Keratinocyte (primary cell): ENCODE results near the gene DUSP10. TPM values are rescaled to one million over a fixed set of nuclear protein-coding genes. Genes with fewer than 3 reads are reported as not detected.

Experiments
- DNase-seq: peaks from one replicate; pipeline ENCODE4 v3.0.0-alpha.2; 2011; ENCODE audit warnings: low read depth, missing footprints, low spot score
- FAIRE-seq: peaks from 2 replicates; lab custom pipeline; 2011; peaks lifted over from hg19 to GRCh38; lab: Jason Lieb, UNC
- H2AFZ ChIP-seq: 2 replicates; pipeline ENCODE4 v1.6.0; 2012; ENCODE audit warnings: low read length, control low read depth, inconsistent platforms; ENCODE audit not compliant: control insufficient read depth
- H3K27ac ChIP-seq: 2 replicates; pipeline ENCODE4 v1.5.1; 2011; ENCODE audit warnings: low read length; ENCODE audit not compliant: control insufficient read depth, insufficient read depth
- H3K27me3 ChIP-seq: 3 replicates; pipeline ENCODE4 v1.6.0; 2011; ENCODE audit warnings: low read length; ENCODE audit not compliant: control insufficient read depth, insufficient read depth; ENCODE audit errors: extremely low read depth
- H3K36me3 ChIP-seq, 2 experiments: 2 replicates in 1 of 2; 3 replicates in 1 of 2; pipeline ENCODE4 v1.5.1; 2011; ENCODE audit warnings: low read length in 2 of 2, mild to moderate bottlenecking in 1 of 2; ENCODE audit not compliant: control insufficient read depth in 2 of 2, insufficient read depth in 2 of 2; ENCODE audit errors: extremely low read depth in 1 of 2
- H3K4me1 ChIP-seq: 3 replicates; pipeline ENCODE4 v1.5.1; 2011; ENCODE audit warnings: low read length; ENCODE audit not compliant: control insufficient read depth, insufficient read depth; ENCODE audit errors: extremely low read depth
- H3K4me2 ChIP-seq: 3 replicates; pipeline ENCODE4 v1.6.0; 2011; ENCODE audit warnings: low read depth, low read length; ENCODE audit not compliant: control insufficient read depth, insufficient read depth; ENCODE audit errors: extremely low read depth
- H3K4me3 ChIP-seq, 3 experiments: fragments of 200-600 bp in 1 of 3; sonication (generic) in 1 of 3; 2 replicates in 2 of 3; 3 replicates in 1 of 3; pipeline ENCODE4 v1.5.1; 2011 to 2016; ENCODE audit warnings: low read length in 3 of 3, mild to moderate bottlenecking in 3 of 3, control low read depth in 2 of 3, inconsistent platforms in 1 of 3, low read depth in 1 of 3, mixed read lengths in 1 of 3, mixed run types in 1 of 3, moderate library complexity in 1 of 3; ENCODE audit not compliant: control insufficient read depth in 2 of 3, insufficient read depth in 2 of 3; ENCODE audit errors: extremely low read depth in 1 of 3
- H3K79me2 ChIP-seq: 2 replicates; pipeline ENCODE4 v1.6.0; 2012; ENCODE audit warnings: low read length; ENCODE audit not compliant: control insufficient read depth, insufficient read depth
- H3K9ac ChIP-seq: 3 replicates; pipeline ENCODE4 v1.6.0; 2011; ENCODE audit warnings: low read length; ENCODE audit not compliant: control insufficient read depth, insufficient read depth; ENCODE audit errors: extremely low read depth
- H3K9me1 ChIP-seq: 3 replicates; pipeline ENCODE4 v1.6.0; 2011; ENCODE audit warnings: low read length; ENCODE audit not compliant: control insufficient read depth, insufficient read depth; ENCODE audit errors: extremely low read depth
- H3K9me3 ChIP-seq: 2 replicates; pipeline ENCODE4 v1.5.1; 2012; ENCODE audit warnings: low read depth, low read length; ENCODE audit not compliant: control insufficient read depth
- H4K20me1 ChIP-seq: 3 replicates; pipeline ENCODE4 v1.6.0; 2011; ENCODE audit warnings: low read length; ENCODE audit not compliant: control insufficient read depth, insufficient read depth; ENCODE audit errors: extremely low read depth
- EZH2 ChIP-seq: IDR thresholded peaks from one replicate; pipeline ENCODE4 v1.6.1; 2012; ENCODE audit warnings: inconsistent platforms, mild to moderate bottlenecking, low read length, moderate library complexity
- dilution Hi-C: fragments of 300-500 bp; cut with MboI; formaldehyde crosslinking; loops from one replicate; pipeline ENCODE4 v1.7.0; 2020; ENCODE audit warnings: low sequenced_read_pairs; ENCODE audit not compliant: extremely low pct_ligation_motif_present
- polyA plus RNA-seq, 5 experiments: library from polyadenylated mRNA; depleted of rRNA in 3 of 5; stranded (reverse) in 3 of 5; stranded (forward) in 1 of 5; unstranded in 1 of 5; fragments of >200 nt; gene quantifications; 1 replicate in 1 of 5; 2 replicates in 3 of 5; 3 replicates in 1 of 5; pipeline versions ENCODE4 v1.2.1 to v1.2.3, GENCODE V29; 2011 to 2012; ENCODE audit warnings: missing spikeins in 2 of 5, low read depth in 1 of 5, low replicate concordance in 1 of 5
- TF ChIP-seq, protein P1 (sequence below), 3 experiments: IDR thresholded peaks in 1 of 3; conservative IDR thresholded peaks in 1 of 3; optimal IDR thresholded peaks in 1 of 3; 2 replicates in 2 of 3; 3 replicates in 1 of 3; pipeline versions ENCODE3 to v1.5.1; 2011; ENCODE audit warnings: low read length in 3 of 3, mild to moderate bottlenecking in 3 of 3, moderate library complexity in 2 of 3, control low read depth in 1 of 3, inconsistent platforms in 1 of 3; ENCODE audit not compliant: insufficient read depth in 2 of 3; ENCODE audit errors: extremely low read depth in 1 of 3

The DUSP10 gene
- polyA plus RNA-seq, 1 donor (not counting 4 experiments of a cell fraction or from before 2014, with no cell fraction given) = 15.1 TPM

DNA sequence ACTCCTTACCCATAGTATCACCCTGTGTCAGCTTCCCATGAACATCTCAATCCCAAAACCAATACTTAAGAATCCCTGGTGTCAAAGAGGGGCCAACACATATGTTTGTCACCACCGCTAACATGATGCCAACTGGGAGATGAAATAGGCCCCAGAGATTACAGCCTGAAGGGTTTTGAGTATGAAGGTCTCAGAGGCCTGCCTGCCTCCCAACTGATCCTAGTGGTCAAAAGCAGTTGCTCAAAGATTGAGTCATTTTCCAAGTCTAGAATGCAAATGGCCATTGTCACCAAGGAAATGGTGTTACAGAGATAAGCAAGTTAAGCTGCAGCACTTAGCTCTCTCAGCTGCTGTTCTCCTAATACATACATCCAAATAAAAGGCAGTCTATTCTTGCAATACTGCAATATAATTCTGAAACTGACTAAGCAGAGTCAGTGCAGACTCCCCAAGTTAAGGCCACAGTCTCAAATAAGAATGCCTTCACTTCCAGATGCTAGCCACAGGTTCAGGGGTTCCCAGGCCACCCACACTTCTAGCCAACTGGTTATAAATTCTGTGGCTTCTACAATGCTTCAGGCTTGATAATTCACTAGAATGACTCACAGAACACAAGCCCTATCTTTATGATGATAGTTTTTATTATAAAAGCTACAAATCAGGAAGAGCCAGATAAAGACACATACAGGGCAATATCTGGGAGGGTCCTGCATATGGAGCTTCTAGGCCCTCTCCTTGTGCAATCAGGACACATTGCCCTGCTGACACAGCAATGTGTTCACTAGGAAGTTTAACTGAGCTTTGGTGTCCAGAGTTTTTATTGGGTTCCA is 18.7 kb downstream of the DUSP10 start:
- Histone ChIP-seq H3K9ac (no peak overlapping the region), H3K9me1 (no peaks in the 10 kb centered on the region), H3K27me3 (no peaks in the 10 kb centered on the region), H3K79me2 (peaks cover 7% of the 10 kb centered on the region), H3K4me3 (no peak overlapping the region), H2AFZ (no peak overlapping the region), H3K4me1 (peaks cover 16% of the 10 kb centered on the region), H4K20me1 (no peaks in the 10 kb centered on the region), H3K4me2 (no peak overlapping the region), H3K36me3 (peaks cover 3 to 4% of the 10 kb centered on the region in 2 experiments), H3K9me3 (peaks cover 7% of the 10 kb centered on the region), H3K27ac (peak overlapping the region; percentile 22)
- no peak for TF ChIP-seq EZH2
- dilution Hi-C loops = no loop called here
- no peak for DNase-seq
- FAIRE-seq = no peak

DNA sequence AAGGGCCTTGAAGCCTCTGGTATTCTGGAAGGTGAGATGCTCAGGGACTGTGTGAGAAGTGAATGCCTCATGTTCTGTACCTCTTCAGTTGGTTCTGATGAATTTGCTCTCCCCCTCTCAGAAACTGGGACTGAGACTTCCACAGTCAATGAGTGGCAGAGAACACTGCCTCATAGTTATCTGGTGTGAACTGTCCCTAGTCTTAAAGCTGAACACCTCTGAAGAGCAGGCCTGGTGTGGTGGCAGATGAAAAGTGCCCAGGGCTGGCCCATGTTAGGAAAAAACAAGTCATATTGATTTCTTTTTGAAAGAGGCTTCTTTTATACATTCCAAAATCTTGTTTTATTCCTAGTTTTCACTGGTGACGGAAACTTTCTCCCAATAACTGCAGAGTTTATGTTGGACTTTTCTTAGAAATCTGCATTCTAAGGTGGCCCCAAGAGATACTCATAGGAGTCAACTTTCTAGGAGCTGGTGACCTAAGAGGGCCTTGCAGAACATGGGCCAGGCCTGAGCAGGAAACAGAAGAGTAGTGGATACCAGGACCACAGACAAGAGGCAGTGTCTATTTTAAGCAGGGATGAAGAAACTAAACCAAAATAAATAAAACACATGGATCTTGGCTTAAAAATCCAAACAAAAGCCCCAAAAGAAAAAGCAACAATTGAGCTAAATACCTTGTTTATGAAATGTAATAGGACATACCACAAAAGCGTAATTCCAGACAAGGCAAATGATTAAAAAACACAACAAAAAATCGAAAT is 19.5 kb downstream of the DUSP10 start:
- H3K79me2 ChIP-seq = peaks cover 5% of the 10 kb centered on the region
- no peak overlapping the region for H3K9ac ChIP-seq
- H3K4me2 ChIP-seq = no peak overlapping the region
- no peaks in the 10 kb centered on the region for H4K20me1 ChIP-seq
- peaks cover 7% of the 10 kb centered on the region for H3K9me3 ChIP-seq
- FAIRE-seq (no peak), DNase-seq (no peak)
- no peak for TF ChIP-seq EZH2
- dilution Hi-C loops = no loop called here
- no peaks in the 10 kb centered on the region for H3K27me3 ChIP-seq
- no peaks in the 10 kb centered on the region for H3K9me1 ChIP-seq
- H3K4me3 ChIP-seq = no peak overlapping the region
- no peak overlapping the region for H2AFZ ChIP-seq
- H3K4me1 ChIP-seq = peaks cover 16% of the 10 kb centered on the region
- H3K36me3 ChIP-seq = peaks cover 3 to 4% of the 10 kb centered on the region in 2 experiments
- no peak overlapping the region for H3K27ac ChIP-seq

- dilution Hi-C loops = no loop called here
- no peak for FAIRE-seq
- Histone ChIP-seq H3K9ac (no peak overlapping the region), H3K4me1 (peaks cover 10% of the 10 kb centered on the region), H3K4me2 (no peak overlapping the region), H3K36me3 (peaks cover 3 to 6% of the 10 kb centered on the region in 2 experiments), H4K20me1 (no peaks in the 10 kb centered on the region), H3K9me3 (peaks cover 7% of the 10 kb centered on the region), H3K79me2 (peaks cover 9% of the 10 kb centered on the region), H3K4me3 (no peak overlapping the region), H2AFZ (no peak overlapping the region), H3K27me3 (no peaks in the 10 kb centered on the region), H3K27ac (no peak overlapping the region), H3K9me1 (no peaks in the 10 kb centered on the region)
- DNase-seq = no peak
- no peak for TF ChIP-seq EZH2
- TF ChIP-seq, protein P1, sequence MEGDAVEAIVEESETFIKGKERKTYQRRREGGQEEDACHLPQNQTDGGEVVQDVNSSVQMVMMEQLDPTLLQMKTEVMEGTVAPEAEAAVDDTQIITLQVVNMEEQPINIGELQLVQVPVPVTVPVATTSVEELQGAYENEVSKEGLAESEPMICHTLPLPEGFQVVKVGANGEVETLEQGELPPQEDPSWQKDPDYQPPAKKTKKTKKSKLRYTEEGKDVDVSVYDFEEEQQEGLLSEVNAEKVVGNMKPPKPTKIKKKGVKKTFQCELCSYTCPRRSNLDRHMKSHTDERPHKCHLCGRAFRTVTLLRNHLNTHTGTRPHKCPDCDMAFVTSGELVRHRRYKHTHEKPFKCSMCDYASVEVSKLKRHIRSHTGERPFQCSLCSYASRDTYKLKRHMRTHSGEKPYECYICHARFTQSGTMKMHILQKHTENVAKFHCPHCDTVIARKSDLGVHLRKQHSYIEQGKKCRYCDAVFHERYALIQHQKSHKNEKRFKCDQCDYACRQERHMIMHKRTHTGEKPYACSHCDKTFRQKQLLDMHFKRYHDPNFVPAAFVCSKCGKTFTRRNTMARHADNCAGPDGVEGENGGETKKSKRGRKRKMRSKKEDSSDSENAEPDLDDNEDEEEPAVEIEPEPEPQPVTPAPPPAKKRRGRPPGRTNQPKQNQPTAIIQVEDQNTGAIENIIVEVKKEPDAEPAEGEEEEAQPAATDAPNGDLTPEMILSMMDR (optimal IDR thresholded peaks at IDR 0.05 in 1 of 3, IDR thresholded peaks at IDR 0.05 in 1 of 3, conservative IDR thresholded peaks at IDR 0.05 in 1 of 3; ENCODE audit: extremely low read depth in 1 of 3, insufficient read depth in 2 of 3, low read length in 3 of 3) = no peak
Observed at GRCh38 chr1:221720545-221720944, 21.3 kb downstream of the DUSP10 start.
